Choroid plexus epithelial cell (primary cell): Measurements from ENCODE around the gene FREM2.

ENCODE experiments used
- DNase-seq: peaks from one replicate; pipeline ENCODE4 v3.0.0-alpha.2; 2010; ENCODE audit warnings: low read depth
- H3K4me3 ChIP-seq: 2 replicates; pipeline ENCODE4 v1.5.1; 2011; ENCODE audit warnings: low read depth, mild to moderate bottlenecking, control low read depth, low read length, moderate library complexity
- TF ChIP-seq, protein P1 (sequence below): conservative IDR thresholded peaks from 2 replicates; pipeline ENCODE4 v1.5.1; 2011; ENCODE audit warnings: low read depth, mild to moderate bottlenecking, control low read depth, inconsistent platforms, low read length, moderate library complexity

FREM2 gene

DNA sequence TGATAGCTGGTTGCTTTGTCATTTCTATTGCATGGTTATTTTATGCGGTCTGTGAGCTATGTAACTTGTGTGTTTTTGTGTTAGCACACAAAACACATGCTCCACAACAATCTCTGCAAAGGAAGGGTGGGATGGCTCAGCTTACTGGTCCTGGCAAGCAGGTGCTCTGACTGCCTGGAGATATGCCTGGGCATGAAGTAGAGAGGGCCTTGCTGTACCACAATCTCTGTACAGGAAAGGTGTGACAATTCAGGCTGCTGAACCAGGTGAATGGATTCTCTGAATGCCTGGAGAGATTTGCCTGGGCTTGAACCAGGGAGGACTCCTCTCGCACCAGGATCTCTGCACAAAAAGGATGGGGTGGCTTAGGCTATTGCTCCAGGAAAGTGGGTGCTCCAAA, 234.2 kb downstream of the FREM2 start:
- no peak for DNase-seq
- H3K4me3 ChIP-seq, result no peak overlapping the region
- TF ChIP-seq, protein P1, sequence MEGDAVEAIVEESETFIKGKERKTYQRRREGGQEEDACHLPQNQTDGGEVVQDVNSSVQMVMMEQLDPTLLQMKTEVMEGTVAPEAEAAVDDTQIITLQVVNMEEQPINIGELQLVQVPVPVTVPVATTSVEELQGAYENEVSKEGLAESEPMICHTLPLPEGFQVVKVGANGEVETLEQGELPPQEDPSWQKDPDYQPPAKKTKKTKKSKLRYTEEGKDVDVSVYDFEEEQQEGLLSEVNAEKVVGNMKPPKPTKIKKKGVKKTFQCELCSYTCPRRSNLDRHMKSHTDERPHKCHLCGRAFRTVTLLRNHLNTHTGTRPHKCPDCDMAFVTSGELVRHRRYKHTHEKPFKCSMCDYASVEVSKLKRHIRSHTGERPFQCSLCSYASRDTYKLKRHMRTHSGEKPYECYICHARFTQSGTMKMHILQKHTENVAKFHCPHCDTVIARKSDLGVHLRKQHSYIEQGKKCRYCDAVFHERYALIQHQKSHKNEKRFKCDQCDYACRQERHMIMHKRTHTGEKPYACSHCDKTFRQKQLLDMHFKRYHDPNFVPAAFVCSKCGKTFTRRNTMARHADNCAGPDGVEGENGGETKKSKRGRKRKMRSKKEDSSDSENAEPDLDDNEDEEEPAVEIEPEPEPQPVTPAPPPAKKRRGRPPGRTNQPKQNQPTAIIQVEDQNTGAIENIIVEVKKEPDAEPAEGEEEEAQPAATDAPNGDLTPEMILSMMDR, result no peak

GRCh38 chr13:38922170-38922569, 235.3 kb downstream of the FREM2 start:
- no peak for DNase-seq
- TF ChIP-seq, protein P1, result no peak
- no peak overlapping the region for H3K4me3 ChIP-seq

GRCh38 chr13:38933786-38934185, 246.9 kb downstream of the FREM2 start:
- DNase-seq, result no peak
- TF ChIP-seq, protein P1, result no peak
- no peak overlapping the region for H3K4me3 ChIP-seq
